ENCODE measurements around the gene FARS2.

- TF ChIP-seq, protein P1, sequence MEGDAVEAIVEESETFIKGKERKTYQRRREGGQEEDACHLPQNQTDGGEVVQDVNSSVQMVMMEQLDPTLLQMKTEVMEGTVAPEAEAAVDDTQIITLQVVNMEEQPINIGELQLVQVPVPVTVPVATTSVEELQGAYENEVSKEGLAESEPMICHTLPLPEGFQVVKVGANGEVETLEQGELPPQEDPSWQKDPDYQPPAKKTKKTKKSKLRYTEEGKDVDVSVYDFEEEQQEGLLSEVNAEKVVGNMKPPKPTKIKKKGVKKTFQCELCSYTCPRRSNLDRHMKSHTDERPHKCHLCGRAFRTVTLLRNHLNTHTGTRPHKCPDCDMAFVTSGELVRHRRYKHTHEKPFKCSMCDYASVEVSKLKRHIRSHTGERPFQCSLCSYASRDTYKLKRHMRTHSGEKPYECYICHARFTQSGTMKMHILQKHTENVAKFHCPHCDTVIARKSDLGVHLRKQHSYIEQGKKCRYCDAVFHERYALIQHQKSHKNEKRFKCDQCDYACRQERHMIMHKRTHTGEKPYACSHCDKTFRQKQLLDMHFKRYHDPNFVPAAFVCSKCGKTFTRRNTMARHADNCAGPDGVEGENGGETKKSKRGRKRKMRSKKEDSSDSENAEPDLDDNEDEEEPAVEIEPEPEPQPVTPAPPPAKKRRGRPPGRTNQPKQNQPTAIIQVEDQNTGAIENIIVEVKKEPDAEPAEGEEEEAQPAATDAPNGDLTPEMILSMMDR (IDR thresholded peaks at IDR 0.05), result no peak
- TF ChIP-seq POLR2AphosphoS5 (IDR thresholded peaks at IDR 0.05) (no peak), POLR2A (IDR thresholded peaks at IDR 0.05) (no peak), EP300 (IDR thresholded peaks at IDR 0.05) (no peak)
Observed at GRCh38 chr6:5416250-5416649, 154.9 kb downstream of the FARS2 start.
